ENCODE results near the gene SLC35F2.
"Not testable (repeated sequence)": the region's sequence is repeated elsewhere in the genome, so short reads cannot be mapped to it uniquely, and the experiment has no call there.

Gene SLC35F2

GRCh38 chr11:107758719-107759355 lies 99.8 kb downstream of the SLC35F2 start:
- H4K8ac ChIP-seq (ENCODE audit: low read length); H3K27me3 ChIP-seq (ENCODE audit: control insufficient read depth in 1 of 2, insufficient read depth in 1 of 2, low read length in 2 of 2); H2AFZ ChIP-seq (ENCODE audit: low read depth, low read length); H2BK5ac ChIP-seq (ENCODE audit: low read depth, low read length, poor library complexity, severe bottlenecking); H2BK15ac ChIP-seq (ENCODE audit: low read depth, poor library complexity, severe bottlenecking); H3K27ac ChIP-seq (ENCODE audit: low read length, poor library complexity, severe bottlenecking); H3K9ac ChIP-seq (ENCODE audit: low read length); H3K79me1 ChIP-seq (replicated peaks; ENCODE audit: low read length, poor library complexity, severe bottlenecking); H2BK12ac ChIP-seq (ENCODE audit: low read length in 2 of 2); H3K14ac ChIP-seq (ENCODE audit: low read length in 2 of 2); H2BK120ac ChIP-seq (ENCODE audit: low read depth, low read length); H2AK5ac ChIP-seq (ENCODE audit: low read length, severe bottlenecking); H4K91ac ChIP-seq (ENCODE audit: low read length); H3K4me3 ChIP-seq (ENCODE audit: insufficient read depth in 1 of 2, low read depth in 1 of 2, low read length in 2 of 2); H3K4me2 ChIP-seq (ENCODE audit: low read length, poor library complexity, severe bottlenecking); H3K9me3 ChIP-seq (ENCODE audit: control insufficient read depth, low read length); H3K18ac ChIP-seq (ENCODE audit: low read depth in 1 of 2, low read length in 2 of 2); H3K36me3 ChIP-seq (ENCODE audit: control insufficient read depth in 1 of 2, insufficient read depth in 2 of 2, low read depth in 1 of 2, low read length in 2 of 2); DNase-seq; H3K4me1 ChIP-seq (ENCODE audit: control insufficient read depth, insufficient read depth, low read depth, low read length); H3K4ac ChIP-seq (ENCODE audit: low read depth in 1 of 2, low read length in 2 of 2); H3K23ac ChIP-seq (ENCODE audit: low read length in 2 of 2): not testable (repeated sequence)
- WGBS: 86% methylated on average over 7 of the region's 7 CpGs

- no peak overlapping the region for H2AFZ ChIP-seq (ENCODE audit: low read depth, low read length)
- no peak overlapping the region for H3K27ac ChIP-seq (ENCODE audit: low read length, poor library complexity, severe bottlenecking)
- no peak overlapping the region for H2BK120ac ChIP-seq (ENCODE audit: low read depth, low read length)
- no peak overlapping the region for H3K4me2 ChIP-seq (ENCODE audit: low read length, poor library complexity, severe bottlenecking)
- no peak for DNase-seq
- H3K9me3 ChIP-seq (ENCODE audit: control insufficient read depth, low read length): no peaks in the 10 kb centered on the region
- H3K23ac ChIP-seq (ENCODE audit: low read length in 2 of 2): no peak overlapping the region
- H3K4me1 ChIP-seq (ENCODE audit: control insufficient read depth, insufficient read depth, low read depth, low read length): no peaks in the 10 kb centered on the region
- no peak overlapping the region for H3K4ac ChIP-seq (ENCODE audit: low read depth in 1 of 2, low read length in 2 of 2)
- no peak overlapping the region for H4K8ac ChIP-seq (ENCODE audit: low read length)
- no peak overlapping the region for H3K18ac ChIP-seq (ENCODE audit: low read depth in 1 of 2, low read length in 2 of 2)
- no peak overlapping the region for H2AK5ac ChIP-seq (ENCODE audit: low read length, severe bottlenecking)
- peaks cover 0 to 15% of the 10 kb centered on the region in 2 experiments for H3K27me3 ChIP-seq (ENCODE audit: control insufficient read depth in 1 of 2, insufficient read depth in 1 of 2, low read length in 2 of 2)
- no peak overlapping the region for H4K91ac ChIP-seq (ENCODE audit: low read length)
- no peak overlapping the region for H3K4me3 ChIP-seq (ENCODE audit: insufficient read depth in 1 of 2, low read depth in 1 of 2, low read length in 2 of 2)
- no peak overlapping the region for H3K14ac ChIP-seq (ENCODE audit: low read length in 2 of 2)
- no peak overlapping the region for H3K9ac ChIP-seq (ENCODE audit: low read length)
- no peak overlapping the region for H2BK5ac ChIP-seq (ENCODE audit: low read depth, low read length, poor library complexity, severe bottlenecking)
- 81% methylated on average over 1 of the region's 1 CpG for WGBS
- H2BK15ac ChIP-seq (ENCODE audit: low read depth, poor library complexity, severe bottlenecking): no peak overlapping the region
- H2BK12ac ChIP-seq (ENCODE audit: low read length in 2 of 2): no peak overlapping the region
- H3K79me1 ChIP-seq (replicated peaks; ENCODE audit: low read length, poor library complexity, severe bottlenecking): no peaks in the 10 kb centered on the region
- H3K36me3 ChIP-seq (ENCODE audit: control insufficient read depth in 1 of 2, insufficient read depth in 2 of 2, low read depth in 1 of 2, low read length in 2 of 2): no peaks in the 10 kb centered on the region
Observed at GRCh38 chr11:107757661-107758060, 100.9 kb downstream of the SLC35F2 start.

GRCh38 chr11:107756553-107756952 lies 102.0 kb downstream of the SLC35F2 start:
- H2BK120ac ChIP-seq (ENCODE audit: low read depth, low read length): no peak overlapping the region
- no peak overlapping the region for H2BK12ac ChIP-seq (ENCODE audit: low read length in 2 of 2)
- no peaks in the 10 kb centered on the region for H3K9me3 ChIP-seq (ENCODE audit: control insufficient read depth, low read length)
- H2BK5ac ChIP-seq (ENCODE audit: low read depth, low read length, poor library complexity, severe bottlenecking): no peak overlapping the region
- H2AFZ ChIP-seq (ENCODE audit: low read depth, low read length): no peak overlapping the region
- H3K79me1 ChIP-seq (replicated peaks; ENCODE audit: low read length, poor library complexity, severe bottlenecking): no peaks in the 10 kb centered on the region
- H2AK5ac ChIP-seq (ENCODE audit: low read length, severe bottlenecking): no peak overlapping the region
- DNase-seq: no peak
- 81% methylated on average over 1 of the region's 1 CpG for WGBS
- no peak overlapping the region for H3K23ac ChIP-seq (ENCODE audit: low read length in 2 of 2)
- no peak overlapping the region for H2BK15ac ChIP-seq (ENCODE audit: low read depth, poor library complexity, severe bottlenecking)
- H3K27ac ChIP-seq (ENCODE audit: low read length, poor library complexity, severe bottlenecking): no peak overlapping the region
- no peaks in the 10 kb centered on the region for H3K36me3 ChIP-seq (ENCODE audit: control insufficient read depth in 1 of 2, insufficient read depth in 2 of 2, low read depth in 1 of 2, low read length in 2 of 2)
- no peak overlapping the region for H3K18ac ChIP-seq (ENCODE audit: low read depth in 1 of 2, low read length in 2 of 2)
- H3K4me2 ChIP-seq (ENCODE audit: low read length, poor library complexity, severe bottlenecking): no peak overlapping the region
- H3K4ac ChIP-seq (ENCODE audit: low read depth in 1 of 2, low read length in 2 of 2): no peak overlapping the region
- no peaks in the 10 kb centered on the region for H3K4me1 ChIP-seq (ENCODE audit: control insufficient read depth, insufficient read depth, low read depth, low read length)
- no peak overlapping the region for H3K14ac ChIP-seq (ENCODE audit: low read length in 2 of 2)
- no peak overlapping the region for H3K4me3 ChIP-seq (ENCODE audit: insufficient read depth in 1 of 2, low read depth in 1 of 2, low read length in 2 of 2)
- no peak overlapping the region for H4K91ac ChIP-seq (ENCODE audit: low read length)
- H4K8ac ChIP-seq (ENCODE audit: low read length): no peak overlapping the region
- H3K9ac ChIP-seq (ENCODE audit: low read length): no peak overlapping the region
- H3K27me3 ChIP-seq (ENCODE audit: control insufficient read depth in 1 of 2, insufficient read depth in 1 of 2, low read length in 2 of 2): peaks cover 0 to 15% of the 10 kb centered on the region in 2 experiments

- H3K23ac ChIP-seq (ENCODE audit: low read length in 2 of 2): no peak overlapping the region
- no peak overlapping the region for H3K27ac ChIP-seq (ENCODE audit: low read length, poor library complexity, severe bottlenecking)
- no peak overlapping the region for H2BK5ac ChIP-seq (ENCODE audit: low read depth, low read length, poor library complexity, severe bottlenecking)
- H2AK5ac ChIP-seq (ENCODE audit: low read length, severe bottlenecking): no peak overlapping the region
- no peak overlapping the region for H4K8ac ChIP-seq (ENCODE audit: low read length)
- H3K4me1 ChIP-seq (ENCODE audit: control insufficient read depth, insufficient read depth, low read depth, low read length): no peaks in the 10 kb centered on the region
- no peak overlapping the region for H3K18ac ChIP-seq (ENCODE audit: low read depth in 1 of 2, low read length in 2 of 2)
- no peak overlapping the region for H2BK15ac ChIP-seq (ENCODE audit: low read depth, poor library complexity, severe bottlenecking)
- H2AFZ ChIP-seq (ENCODE audit: low read depth, low read length): no peak overlapping the region
- no peak overlapping the region for H2BK120ac ChIP-seq (ENCODE audit: low read depth, low read length)
- H3K27me3 ChIP-seq (ENCODE audit: control insufficient read depth in 1 of 2, insufficient read depth in 1 of 2, low read length in 2 of 2): peaks cover 0 to 15% of the 10 kb centered on the region in 2 experiments
- WGBS: no CpG with 5 or more reads among the region's 2 CpGs
- H4K91ac ChIP-seq (ENCODE audit: low read length): no peak overlapping the region
- H3K9me3 ChIP-seq (ENCODE audit: control insufficient read depth, low read length): no peaks in the 10 kb centered on the region
- peak; percentile 10 for DNase-seq
- no peak overlapping the region for H2BK12ac ChIP-seq (ENCODE audit: low read length in 2 of 2)
- H3K4ac ChIP-seq (ENCODE audit: low read depth in 1 of 2, low read length in 2 of 2): no peak overlapping the region
- H3K79me1 ChIP-seq (replicated peaks; ENCODE audit: low read length, poor library complexity, severe bottlenecking): no peaks in the 10 kb centered on the region
- H3K4me2 ChIP-seq (ENCODE audit: low read length, poor library complexity, severe bottlenecking): no peak overlapping the region
- no peak overlapping the region for H3K14ac ChIP-seq (ENCODE audit: low read length in 2 of 2)
- no peaks in the 10 kb centered on the region for H3K36me3 ChIP-seq (ENCODE audit: control insufficient read depth in 1 of 2, insufficient read depth in 2 of 2, low read depth in 1 of 2, low read length in 2 of 2)
- no peak overlapping the region for H3K4me3 ChIP-seq (ENCODE audit: insufficient read depth in 1 of 2, low read depth in 1 of 2, low read length in 2 of 2)
- H3K9ac ChIP-seq (ENCODE audit: low read length): peak overlapping the region; percentile 10
Observed at GRCh38 chr11:107752949-107753822, 105.4 kb downstream of the SLC35F2 start.
